GM12878 (cell line): ENCODE results near the gene SH2D7.

Experiments used
- CEBPB ChIP-seq, 2 experiments: fragments of 150-350 bp in 1 of 2; IDR thresholded peaks; 2 replicates each; pipeline ENCODE4 v1.6.1; 2012 to 2014; ENCODE audit warnings: low read depth in 2 of 2, low read length in 2 of 2, borderline replicate concordance in 1 of 2, inconsistent platforms in 1 of 2
- GABPA ChIP-seq: IDR thresholded peaks from 2 replicates; pipeline ENCODE4 v1.6.1; 2014; ENCODE audit warnings: antibody characterized with exemption, low read depth, mild to moderate bottlenecking, inconsistent platforms
- NFYB ChIP-seq: IDR thresholded peaks from 2 replicates; pipeline ENCODE4 v1.6.1; 2011; ENCODE audit warnings: low read depth, mild to moderate bottlenecking, low read length, improper control_type of control experiment, moderate library complexity; ENCODE audit not compliant: insufficient read depth
- NR2C2 ChIP-seq: IDR thresholded peaks from 2 replicates; pipeline ENCODE4 v1.6.1; 2011; ENCODE audit warnings: borderline replicate concordance, low read depth; ENCODE audit not compliant: control insufficient read depth, insufficient read length
- POLR2A ChIP-seq: IDR thresholded peaks from 2 replicates; pipeline ENCODE4 v1.6.1; 2011; ENCODE audit warnings: low read depth, mild to moderate bottlenecking, low read length
- SIN3A ChIP-seq: IDR thresholded peaks from 2 replicates; pipeline ENCODE4 v1.6.1; 2012; ENCODE audit warnings: low read depth, low read length, improper control_type of control experiment
- TARDBP ChIP-seq: IDR thresholded peaks from 2 replicates; pipeline ENCODE4 v1.6.1; 2016; ENCODE audit warnings: borderline replicate concordance
- TF ChIP-seq, protein P1 (sequence below), 3 experiments: IDR thresholded peaks in 2 of 3; conservative IDR thresholded peaks in 1 of 3; 2 replicates each; pipeline ENCODE4 v1.5.1; 2011; ENCODE audit warnings: low read depth in 3 of 3, low read length in 3 of 3, mild to moderate bottlenecking in 3 of 3, control low read depth in 2 of 3, moderate library complexity in 2 of 3, inconsistent platforms in 1 of 3, mixed read lengths in 1 of 3; ENCODE audit not compliant: control insufficient read depth in 2 of 3, insufficient read depth in 1 of 3; ENCODE audit errors: extremely low read depth in 1 of 3

DNA sequence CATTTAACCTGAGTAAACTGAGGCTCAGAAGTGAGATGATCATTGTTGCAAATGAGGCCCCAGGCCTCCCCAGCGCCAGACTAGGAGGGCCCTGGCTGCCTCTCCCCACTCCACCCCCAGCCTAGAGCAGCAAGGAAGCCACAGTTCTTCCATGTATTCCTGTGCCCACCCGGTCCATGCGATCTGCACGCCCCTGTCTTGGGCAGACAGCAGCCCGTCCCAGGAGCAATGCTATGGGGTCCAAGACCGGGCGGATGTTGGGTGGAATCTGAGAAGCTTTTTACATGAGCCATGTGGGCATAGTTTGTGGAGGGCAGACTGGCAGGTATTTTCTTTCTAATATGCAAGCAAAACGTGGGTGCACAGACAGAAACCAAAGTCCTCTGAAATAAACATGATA, 15.1 kb downstream of the SH2D7 start:
- TF ChIP-seq, protein P1, sequence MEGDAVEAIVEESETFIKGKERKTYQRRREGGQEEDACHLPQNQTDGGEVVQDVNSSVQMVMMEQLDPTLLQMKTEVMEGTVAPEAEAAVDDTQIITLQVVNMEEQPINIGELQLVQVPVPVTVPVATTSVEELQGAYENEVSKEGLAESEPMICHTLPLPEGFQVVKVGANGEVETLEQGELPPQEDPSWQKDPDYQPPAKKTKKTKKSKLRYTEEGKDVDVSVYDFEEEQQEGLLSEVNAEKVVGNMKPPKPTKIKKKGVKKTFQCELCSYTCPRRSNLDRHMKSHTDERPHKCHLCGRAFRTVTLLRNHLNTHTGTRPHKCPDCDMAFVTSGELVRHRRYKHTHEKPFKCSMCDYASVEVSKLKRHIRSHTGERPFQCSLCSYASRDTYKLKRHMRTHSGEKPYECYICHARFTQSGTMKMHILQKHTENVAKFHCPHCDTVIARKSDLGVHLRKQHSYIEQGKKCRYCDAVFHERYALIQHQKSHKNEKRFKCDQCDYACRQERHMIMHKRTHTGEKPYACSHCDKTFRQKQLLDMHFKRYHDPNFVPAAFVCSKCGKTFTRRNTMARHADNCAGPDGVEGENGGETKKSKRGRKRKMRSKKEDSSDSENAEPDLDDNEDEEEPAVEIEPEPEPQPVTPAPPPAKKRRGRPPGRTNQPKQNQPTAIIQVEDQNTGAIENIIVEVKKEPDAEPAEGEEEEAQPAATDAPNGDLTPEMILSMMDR (IDR thresholded peaks at IDR 0.05 in 2 of 3, conservative IDR thresholded peaks at IDR 0.05 in 1 of 3; ENCODE audit: control insufficient read depth in 2 of 3, extremely low read depth in 1 of 3, insufficient read depth in 1 of 3, low read depth in 3 of 3, low read length in 3 of 3), result no peak
- no peak for TF ChIP-seq GABPA
- TF ChIP-seq SIN3A, result no peak
- TF ChIP-seq TARDBP, result no peak
- TF ChIP-seq NFYB, result no peak
- TF ChIP-seq POLR2A, result no peak
- TF ChIP-seq CEBPB (IDR thresholded peaks at IDR 0.05; ENCODE audit: borderline replicate concordance in 1 of 2, low read depth in 2 of 2, low read length in 2 of 2), result no peak
- TF ChIP-seq NR2C2, result no peak
